Regular cardiac myocyte (primary cell): ENCODE results near the gene LAMTOR4. TPM values are rescaled to one million over a fixed set of nuclear protein-coding genes. Genes with fewer than 3 reads are reported as not detected.

Experiments
- total RNA-seq: library from RNA; depleted of rRNA; stranded (reverse); fragments of >200 nt; gene quantifications from 2 replicates; pipeline ENCODE4 v1.2.3, GENCODE V29; 2014

Gene LAMTOR4
- 71.7 and 78.1 TPM in 2 replicates for total RNA-seq

DNA sequence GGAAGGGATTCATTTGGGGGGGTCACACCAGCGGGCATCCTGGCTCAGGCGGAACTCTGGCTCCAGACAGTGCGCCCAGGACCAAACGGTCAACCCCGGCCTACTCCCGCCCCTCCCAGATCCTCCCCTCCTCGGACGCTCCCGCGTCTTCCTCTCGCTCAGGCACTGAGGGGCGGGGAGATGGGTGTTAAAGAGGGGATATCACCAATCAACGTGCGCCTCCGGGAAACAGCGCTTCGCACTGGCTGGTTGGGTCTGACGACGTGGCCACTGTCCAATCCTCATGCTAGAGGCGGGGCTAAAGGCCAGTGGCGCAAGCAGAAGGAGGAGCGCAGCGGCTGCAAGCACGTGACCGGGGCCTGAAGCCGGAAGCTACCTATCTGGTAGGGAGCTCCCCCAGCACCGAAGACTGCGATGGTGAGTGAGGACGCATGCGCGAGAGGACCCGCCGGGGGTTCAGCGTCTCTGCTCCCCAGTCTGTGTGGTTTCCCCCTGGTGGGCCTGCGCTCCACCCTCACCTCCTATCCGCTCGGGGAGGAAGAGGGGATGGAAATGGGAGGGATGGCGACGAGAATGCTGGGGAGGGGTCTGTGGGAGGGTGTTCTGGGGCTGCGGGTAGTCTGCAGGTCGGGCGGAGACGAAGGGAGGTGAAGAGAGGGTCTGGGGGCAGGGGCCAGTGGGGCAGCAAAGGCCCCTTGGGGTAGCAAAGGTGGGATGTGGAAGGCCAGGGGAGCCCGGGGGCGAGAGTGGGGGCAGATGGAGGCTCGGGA lies at the start of gene LAMTOR4:
LAMTOR4 (plus strand) TSS at position 360 of the 770 bp plus-strand sequence; CDS start at position 415, 55 bp downstream.

DNA sequence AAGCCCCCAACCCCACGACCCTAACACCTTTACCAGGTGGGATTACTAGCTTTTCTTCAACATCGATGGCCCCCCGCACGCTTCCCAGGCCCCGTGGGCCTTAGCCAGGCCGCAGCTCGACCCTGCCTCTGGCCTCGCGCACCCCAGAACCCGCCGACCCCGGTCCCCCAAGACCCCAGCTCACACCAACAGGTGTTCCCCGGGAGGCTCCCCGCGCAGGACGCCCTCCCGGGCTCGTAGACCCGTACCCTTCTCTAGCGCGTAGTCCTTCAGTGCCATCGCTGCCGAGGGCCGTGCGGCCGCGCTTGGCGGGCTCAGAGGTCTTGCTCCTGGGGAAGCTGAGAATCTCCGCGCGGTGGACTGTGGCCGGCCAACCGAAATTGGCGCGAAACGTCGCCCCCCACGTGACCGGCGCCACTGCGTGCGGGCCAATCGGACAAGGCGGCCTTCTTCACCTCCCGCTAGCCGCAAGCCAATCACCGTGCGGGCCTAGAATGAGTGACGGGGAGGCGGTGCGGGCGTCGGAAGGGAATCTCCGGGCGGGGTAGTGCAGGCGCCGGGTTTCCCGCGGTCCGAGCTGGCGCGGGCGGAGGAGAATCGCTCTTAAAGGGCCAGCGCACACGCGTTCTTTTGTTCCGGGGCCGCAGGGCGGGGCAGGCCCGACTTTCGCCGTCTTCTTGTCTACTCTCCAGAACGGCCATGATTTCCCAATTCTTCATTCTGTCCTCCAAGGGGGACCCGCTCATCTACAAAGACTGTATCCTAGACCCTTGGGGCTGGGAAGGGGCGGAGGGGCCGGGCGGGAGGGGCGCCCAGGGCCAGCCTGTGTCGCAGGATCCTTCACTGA lies 47.5 kb upstream of the LAMTOR4 start, which contains the start of the genes AP4M1 and MCM7:
AP4M1 (plus strand) TSS at position 628 of the 847 bp plus-strand sequence; CDS start at position 700, 72 bp downstream.
MCM7 (minus strand) TSS at position 382 of the 847 bp plus-strand sequence; CDS start at position 279, 103 bp downstream.

DNA sequence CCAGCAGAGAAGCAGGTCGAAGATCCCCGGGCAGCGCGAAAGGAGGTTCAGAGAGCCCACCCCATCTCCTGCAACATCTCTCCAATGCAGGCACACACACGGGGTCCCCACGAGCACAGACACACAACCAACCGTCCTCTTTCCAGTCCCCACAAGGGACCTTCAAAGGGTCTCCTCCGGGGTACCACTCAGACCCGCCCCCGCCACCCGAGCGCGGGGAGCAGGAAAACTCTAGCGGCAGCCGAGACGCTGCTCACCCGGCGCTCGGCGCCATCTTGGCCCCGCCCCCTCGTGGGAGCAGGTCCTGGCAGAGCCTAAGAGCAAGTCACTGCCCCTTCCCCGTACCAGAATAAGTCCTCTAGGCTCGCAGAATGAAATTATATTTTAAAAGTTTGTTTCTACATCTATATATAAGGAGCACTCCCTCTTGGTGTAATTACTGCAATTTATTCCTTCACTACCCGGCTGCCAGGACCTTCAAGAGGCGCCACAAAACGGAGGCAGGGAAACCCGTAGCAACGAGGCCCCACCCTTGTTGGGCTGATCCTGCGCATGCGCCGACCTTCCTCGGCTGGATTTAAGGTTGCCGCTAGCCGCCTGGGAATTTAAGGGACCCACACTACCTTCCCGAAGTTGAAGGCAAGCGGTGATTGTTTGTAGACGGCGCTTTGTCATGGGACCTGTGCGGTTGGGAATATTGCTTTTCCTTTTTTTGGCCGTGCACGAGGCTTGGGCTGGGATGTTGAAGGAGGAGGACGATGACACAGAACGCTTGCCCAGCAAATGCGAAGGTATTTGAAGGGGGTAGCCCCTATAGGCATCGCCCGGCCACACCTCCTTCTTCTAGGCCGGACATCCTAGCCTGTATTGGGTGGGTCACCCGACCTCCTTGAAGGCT lies 29.4 kb upstream of the LAMTOR4 start, which contains the start of the genes CNPY4 and TAF6:
CNPY4 (plus strand) TSS at position 563 of the 898 bp plus-strand sequence; CDS start at position 674, 111 bp downstream.
TAF6 (minus strand) TSS at position 287 of the 898 bp plus-strand sequence. CDS start 5,149 bp downstream, outside the sequence.

DNA sequence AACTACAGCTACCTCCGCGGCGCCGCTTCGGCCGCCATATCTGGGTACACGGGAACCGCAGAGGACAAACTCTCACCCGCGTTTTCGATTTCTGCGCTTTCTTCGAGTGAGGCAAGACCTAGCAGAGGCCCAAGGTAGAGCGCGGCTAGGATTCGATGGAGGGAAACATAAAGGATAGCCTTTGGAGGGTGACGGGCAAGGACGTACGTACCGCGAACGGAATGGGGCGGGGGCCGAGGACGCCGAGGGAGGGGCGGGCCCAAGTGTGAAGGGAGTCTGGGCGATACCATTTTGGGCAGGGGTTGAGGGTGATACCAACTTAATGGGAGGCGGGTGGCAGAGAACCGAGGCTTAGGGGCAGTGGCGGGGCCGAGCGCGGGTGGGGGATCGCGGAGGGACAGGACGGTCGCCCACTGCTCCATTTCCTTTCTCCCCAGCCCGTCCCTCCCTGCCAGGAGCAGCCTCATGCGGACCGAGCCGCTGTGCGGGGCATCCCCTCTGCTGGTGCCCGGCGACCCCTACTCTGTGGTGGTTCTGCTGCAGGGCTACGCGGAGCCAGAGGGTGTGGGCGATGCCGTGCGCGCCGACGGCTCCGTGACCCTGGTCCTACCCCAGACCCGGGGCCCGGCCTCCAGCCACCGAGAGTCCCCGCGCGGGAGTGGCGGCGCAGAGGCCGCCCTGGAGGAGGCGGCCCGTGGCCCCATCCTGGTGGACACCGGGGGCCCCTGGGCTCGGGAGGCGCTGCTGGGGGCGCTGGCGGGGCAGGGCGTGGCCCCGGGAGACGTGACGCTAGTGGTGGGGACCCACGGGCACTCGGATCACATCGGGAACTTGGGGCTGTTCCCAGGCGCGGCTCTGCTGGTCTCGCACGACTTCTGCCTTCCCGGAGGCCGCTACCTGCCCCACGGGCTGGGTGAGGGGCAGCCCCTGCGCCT lies 21.5 kb upstream of the LAMTOR4 start, which contains the start of gene MBLAC1:
MBLAC1 (plus strand) TSS at position 37 of the 935 bp plus-strand sequence; CDS start at position 466, 429 bp downstream.

DNA sequence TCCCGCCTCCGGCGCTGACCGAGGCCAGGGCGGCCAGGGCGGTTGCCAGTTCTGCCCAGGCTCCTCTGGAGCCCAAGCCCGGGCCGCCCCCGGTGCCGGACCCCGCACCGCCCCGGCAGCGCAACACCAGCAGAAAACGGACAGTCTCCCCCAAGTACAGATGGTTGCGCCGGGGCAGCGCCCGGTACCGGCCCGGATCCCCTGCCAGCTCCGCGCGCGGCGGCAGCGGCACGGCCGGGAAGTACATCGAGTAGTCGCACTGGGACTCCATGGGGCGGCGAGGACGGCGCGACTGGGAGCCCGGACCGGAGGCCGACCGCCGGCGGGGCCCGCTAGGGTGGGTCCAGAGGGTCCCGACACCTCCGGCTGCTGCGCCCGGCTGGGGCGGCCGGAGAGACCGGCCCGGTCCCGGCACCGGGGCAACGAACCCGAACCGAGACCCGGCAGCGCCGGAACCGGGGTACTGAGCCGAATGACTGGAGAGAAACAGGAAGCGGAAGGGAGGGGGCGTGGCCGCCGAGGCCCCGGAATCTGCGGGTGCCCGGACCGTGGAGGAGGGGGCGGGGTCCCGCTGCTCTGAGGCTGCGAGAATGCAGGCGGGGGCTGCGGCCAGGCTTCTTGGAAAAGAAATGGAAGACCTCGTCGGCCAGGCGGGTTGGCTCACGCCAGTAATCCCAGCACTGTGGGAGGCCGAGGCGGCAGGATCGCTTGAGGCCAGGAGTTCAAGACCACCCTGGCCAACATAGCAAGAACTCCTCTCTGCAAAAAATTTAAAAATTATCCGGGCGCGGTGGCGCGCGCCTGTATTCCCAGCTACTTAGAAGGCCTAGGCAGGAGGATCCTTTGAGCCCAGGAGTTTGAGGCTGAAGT lies 9.7 kb downstream of the LAMTOR4 start, which contains the start of gene TRAPPC14:
TRAPPC14 (minus strand) TSS at position 495 of the 870 bp plus-strand sequence; CDS start at position 271, 224 bp downstream.

DNA sequence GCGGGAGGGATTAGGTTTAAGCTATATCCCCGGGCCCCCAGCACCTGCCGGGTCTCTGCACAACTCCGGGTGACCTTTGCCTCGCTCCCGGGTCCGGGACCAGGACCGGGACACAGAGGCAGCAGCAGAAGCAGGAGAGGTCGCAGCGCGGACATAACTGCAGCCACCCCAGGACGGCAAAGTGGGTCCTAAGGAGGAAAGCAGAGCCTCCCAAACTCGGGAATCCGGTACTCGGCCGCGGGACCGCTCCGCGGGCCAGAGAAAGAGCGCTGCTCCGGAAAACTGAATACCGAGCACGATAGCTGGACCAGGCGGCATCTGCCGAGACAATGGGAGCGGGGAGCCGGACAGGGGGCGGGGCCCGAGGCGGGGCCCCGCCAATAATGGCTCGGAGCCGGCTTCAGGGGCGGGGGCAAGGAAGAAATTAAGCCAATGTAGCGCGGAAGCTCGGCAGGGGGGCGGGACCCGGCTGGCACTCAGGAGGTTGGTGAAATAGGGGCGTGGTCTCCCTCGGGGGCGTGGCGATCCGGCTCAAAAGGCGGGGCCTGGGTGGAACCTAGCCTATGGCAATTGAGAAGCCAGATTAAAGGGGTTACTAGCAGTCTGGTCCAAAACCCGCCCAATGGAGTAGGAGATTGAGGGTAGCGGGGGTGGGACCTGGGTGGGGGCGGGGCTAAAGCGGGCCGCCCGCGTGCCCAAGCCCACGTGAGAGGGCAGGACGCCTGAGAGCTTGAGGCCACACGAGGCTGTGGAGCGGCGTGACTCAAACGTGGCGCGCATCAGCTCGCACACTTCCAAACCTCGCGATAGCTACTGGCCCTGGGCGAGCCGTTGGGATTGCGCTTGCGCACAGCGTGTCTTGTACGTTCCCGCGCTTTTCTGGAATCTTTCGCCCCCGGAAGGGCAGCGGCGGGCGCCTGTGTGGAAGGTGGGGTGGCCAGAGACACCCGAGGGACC lies 28.6 kb downstream of the LAMTOR4 start, which contains the start of the genes GPC2 and STAG3:
GPC2 (minus strand) TSS at position 337 of the 957 bp plus-strand sequence; CDS start at position 155, 182 bp downstream.
STAG3 (plus strand) TSS at position 874 of the 957 bp plus-strand sequence. CDS start 2,639 bp downstream, outside the sequence.

Other genes starting within 250 kb of the LAMTOR4 start
- gene TRIM4, start 229.4 kb upstream of the LAMTOR4 start, total RNA-seq: 16.7 and 22.8 TPM in 2 replicates
- 0.19 and 0.28 TPM in 2 replicates for gene GJC3, start 219.3 kb upstream of the LAMTOR4 start, total RNA-seq
- gene AZGP1, start 172.9 kb upstream of the LAMTOR4 start, total RNA-seq: not detected in 2 replicates
- gene ZKSCAN1, start 133.3 kb upstream of the LAMTOR4 start, total RNA-seq: 35.3 and 49.3 TPM in 2 replicates
- 7.9 and 11.8 TPM in 2 replicates for gene ZSCAN21, start 99.1 kb upstream of the LAMTOR4 start, total RNA-seq
- gene ZNF3, start 67.2 kb upstream of the LAMTOR4 start, total RNA-seq: 17.4 and 20.0 TPM in 2 replicates
- gene COPS6, start 59.9 kb upstream of the LAMTOR4 start, total RNA-seq: 41.7 and 150 TPM in 2 replicates
- gene MCM7, start 47.5 kb upstream of the LAMTOR4 start, total RNA-seq: 20.0 and 148 TPM in 2 replicates
- gene AP4M1, start 47.3 kb upstream of the LAMTOR4 start, total RNA-seq: 16.5 and 22.0 TPM in 2 replicates
- 33.0 and 51.6 TPM in 2 replicates for gene TAF6, start 29.6 kb upstream of the LAMTOR4 start, total RNA-seq
- gene CNPY4, start 29.3 kb upstream of the LAMTOR4 start, total RNA-seq: 39.9 and 57.2 TPM in 2 replicates
- gene MBLAC1, start 22.0 kb upstream of the LAMTOR4 start, total RNA-seq: 2.5 and 4.2 TPM in 2 replicates
- 2.8 and 6.9 TPM in 2 replicates for gene TRAPPC14, start 9.8 kb downstream of the LAMTOR4 start, total RNA-seq
- 1.5 and 3.1 TPM in 2 replicates for gene GAL3ST4, start 19.7 kb downstream of the LAMTOR4 start, total RNA-seq
- gene GPC2, start 28.5 kb downstream of the LAMTOR4 start, total RNA-seq: 2.1 and 3.1 TPM in 2 replicates
- gene STAG3, start 29.0 kb downstream of the LAMTOR4 start, total RNA-seq: 1.1 and 4.8 TPM in 2 replicates
- gene PVRIG, start 71.0 kb downstream of the LAMTOR4 start, total RNA-seq: 0.19 TPM in 1 of 2 replicates, not detected in the other
- gene SPDYE3, start 158.8 kb downstream of the LAMTOR4 start, total RNA-seq: not detected in 2 replicates
- 5.8 and 6.2 TPM in 2 replicates for gene PILRB, start 209.2 kb downstream of the LAMTOR4 start, total RNA-seq
- under 0.01 and 0.28 TPM in 2 replicates for gene PILRA, start 224.6 kb downstream of the LAMTOR4 start, total RNA-seq